Ecto neural progenitor cell (in vitro differentiated cells): ENCODE data around the gene SEZ6L.

Experiments
- DNase-seq: peaks from one replicate; pipeline ENCODE4 v3.0.0-alpha.2; 2018; ENCODE audit warnings: low spot score

Gene SEZ6L

DNA sequence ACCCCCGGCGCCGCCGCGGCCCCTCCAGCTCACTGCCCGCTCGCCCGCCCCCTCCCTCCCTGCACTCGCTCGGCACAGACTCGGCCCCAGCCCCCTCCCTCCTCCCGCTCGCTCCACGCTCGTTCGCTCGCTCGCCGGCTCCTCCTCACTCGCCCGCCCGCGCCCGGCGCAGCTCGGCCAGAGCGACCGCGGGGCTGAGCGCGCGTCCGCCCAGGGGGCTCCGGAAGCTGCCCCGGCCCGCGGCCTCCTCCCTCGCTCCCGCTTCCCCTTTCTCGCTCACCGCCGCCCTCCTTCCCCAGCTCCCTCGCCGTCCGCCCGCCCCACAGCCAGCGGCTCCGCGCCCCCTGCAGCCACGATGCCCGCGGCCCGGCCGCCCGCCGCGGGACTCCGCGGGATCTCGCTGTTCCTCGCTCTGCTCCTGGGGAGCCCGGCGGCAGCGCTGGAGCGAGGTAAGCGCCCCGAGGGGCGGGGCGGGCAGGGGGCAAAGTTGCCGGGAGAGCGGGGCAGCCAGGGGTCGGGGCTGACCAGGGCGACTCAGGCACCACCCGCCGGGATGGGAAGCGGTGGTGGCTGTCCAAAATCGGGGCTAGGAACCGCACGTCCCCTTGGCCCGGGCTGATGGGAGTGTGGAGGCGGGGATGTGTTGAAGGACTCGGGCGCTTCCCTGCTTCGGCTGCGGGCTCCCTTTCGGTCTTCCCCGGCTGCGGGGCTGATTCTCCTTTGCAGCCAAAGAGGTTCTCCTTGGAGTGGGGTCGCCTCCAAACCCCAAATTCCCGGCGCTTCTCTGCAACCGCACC is at the start of gene SEZ6L:
Gene SEZ6L, plus strand, starts transcription at position 148 of the 797 bp plus-strand sequence. Its CDS starts 208 bp downstream, at position 356.
- peak; percentile 70 for DNase-seq

DNA sequence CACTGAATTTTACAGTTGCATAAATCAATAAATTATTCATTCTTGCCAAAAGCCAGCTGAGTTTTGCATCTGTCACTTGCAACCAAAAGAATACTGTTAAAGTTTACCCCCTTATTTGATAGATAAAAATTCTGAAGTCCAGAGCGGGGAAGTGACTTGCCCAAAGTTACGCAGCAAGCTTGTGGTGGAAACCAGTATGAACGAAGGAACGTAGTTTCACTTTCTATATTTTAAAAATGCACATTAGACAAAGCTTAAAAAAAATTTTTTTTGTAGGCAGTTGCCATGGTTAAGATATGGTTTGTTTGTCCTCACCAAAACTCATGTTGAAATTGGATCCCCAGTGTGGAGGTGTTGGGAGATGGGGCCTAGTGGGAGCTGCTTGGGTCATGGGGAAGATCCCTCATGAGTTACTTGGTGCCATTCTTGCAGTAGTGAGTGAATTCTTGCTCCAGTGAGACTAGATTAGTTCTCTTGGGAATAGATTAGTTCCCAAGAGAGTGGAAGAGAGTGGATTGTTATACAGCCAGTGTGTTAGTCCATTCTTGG is 46.3 kb upstream of the SEZ6L start:
- no peak for DNase-seq

DNA sequence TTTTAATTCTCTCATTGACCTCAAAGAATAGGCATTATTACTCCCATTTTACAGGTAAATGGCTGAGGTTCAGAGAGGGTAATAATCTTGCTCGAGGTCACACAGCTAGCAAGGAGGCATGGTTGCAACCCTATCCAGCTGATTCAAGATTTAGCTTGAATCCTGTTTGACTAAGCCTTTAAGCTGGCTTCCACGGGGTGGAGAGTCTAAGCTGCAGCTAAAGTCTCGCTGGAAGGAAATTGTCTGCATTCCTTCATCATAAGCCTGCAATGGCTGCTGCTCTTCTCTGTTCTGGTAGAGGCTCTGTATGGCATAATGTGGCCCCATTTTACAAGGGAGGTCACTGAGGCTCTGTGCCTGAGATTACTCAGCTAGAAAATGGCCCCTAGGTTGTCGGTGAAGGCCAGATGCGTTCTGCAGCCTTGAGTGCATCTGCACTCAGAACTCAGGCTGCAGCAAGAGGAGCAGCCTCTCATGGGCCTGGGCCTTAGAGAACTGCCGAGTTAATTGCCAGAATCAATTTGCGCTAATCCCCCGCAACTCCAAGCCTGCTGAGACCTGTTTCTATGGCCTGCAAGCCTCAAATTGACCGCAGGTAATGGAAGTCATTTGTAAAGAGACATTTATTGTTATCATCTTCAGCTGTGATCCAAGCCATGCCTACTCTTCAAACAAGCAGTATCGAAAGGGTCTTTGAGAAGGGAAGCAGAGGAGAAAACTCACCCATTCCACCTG is 44.1 kb upstream of the SEZ6L start:
- DNase-seq: no peak

DNA sequence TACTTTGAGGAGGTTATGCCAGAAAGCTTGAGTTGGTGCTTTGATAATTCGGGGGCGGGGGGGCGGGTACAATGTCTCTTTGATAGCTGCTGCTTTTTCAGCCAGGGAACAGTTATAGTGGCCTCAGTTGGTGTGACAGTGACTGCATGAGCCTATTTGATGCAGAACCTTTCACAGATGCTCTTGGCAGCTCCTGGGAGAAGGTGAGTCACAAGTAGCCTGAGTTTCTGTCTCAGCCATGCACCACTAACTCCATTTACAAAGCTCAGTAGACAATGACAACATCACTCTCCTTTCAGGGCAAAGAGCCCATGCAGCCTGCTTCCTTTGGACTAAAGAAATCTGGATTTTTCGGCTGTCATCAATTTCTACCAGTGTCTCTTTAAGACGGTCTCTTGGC is 42.1 kb upstream of the SEZ6L start:
- no peak for DNase-seq

DNA sequence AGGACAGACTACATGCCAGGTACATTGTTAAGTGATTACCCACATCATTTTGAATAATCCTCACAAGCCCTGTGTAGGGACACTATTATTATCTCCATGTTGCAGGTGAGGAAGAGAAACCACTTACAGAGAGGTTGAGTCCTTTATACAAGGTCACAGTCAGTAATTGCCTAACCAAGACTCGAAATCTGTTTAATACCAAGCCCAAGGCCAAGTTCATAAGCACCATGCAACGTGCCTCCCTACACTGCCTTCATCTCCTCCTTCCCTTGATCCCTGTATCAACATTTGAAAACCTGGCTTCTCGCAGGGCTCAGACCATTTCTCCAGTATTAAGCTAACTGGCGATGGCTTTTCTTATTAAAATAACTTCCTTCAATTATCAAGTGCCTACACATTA is 41.7 kb upstream of the SEZ6L start:
- no peak for DNase-seq

DNA sequence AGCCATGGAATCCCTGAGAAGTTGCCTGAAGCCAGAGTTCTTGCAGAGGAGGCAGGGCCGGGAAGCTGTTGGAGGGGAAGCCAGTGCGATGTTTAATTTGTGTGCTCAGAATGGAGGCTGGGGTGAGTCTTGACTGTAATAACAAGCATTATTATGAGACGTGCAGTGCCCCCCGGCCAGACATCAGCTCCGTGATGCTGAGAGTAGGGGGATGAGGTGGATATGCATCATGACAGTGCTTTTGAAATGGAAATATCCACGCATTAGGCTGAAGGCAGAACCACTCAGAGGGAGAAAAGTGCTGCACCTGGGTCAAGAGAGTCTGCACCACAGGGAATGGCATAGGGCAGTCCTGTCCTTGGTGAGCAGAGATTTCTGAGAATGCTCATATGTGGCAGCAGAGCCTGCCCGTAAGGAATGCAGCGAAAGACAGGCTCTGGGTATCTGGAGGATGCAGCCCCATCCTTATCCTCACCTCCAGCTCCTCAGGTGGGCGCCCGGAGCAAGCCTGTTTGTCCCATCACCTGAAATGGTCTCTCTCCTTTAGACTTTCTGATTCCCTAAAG is 37.6 kb upstream of the SEZ6L start:
- DNase-seq: no peak

DNA sequence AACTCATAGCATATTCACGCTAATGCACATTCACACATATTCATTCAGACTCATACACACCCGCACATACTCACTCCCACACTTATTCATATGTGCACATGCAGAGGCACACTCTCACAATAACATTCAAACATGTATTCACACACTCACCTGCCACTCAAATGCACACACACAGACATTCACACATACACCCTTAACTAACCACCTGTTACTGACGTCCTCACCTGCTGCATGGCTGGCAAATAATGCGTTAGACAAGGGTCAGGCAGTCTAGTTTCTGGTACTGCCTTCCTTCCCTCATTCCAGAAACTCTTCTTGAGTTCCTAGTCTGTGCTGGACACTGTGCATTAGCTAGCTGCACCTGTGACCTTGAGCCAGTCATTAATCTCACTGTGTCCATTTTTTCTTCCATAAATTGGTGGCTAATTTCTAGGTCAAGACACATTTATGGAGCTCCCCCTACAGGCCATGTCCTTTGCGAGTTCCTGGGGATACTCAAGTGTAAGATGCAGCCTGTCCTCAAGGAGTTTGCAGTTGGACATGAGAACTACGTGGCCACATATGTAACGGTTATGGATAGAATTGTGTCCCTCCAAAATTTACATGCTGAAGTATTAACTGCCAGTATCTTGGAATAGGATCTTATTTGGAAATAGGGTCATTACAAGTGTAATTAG is 34.5 kb upstream of the SEZ6L start:
- DNase-seq: no peak

DNA sequence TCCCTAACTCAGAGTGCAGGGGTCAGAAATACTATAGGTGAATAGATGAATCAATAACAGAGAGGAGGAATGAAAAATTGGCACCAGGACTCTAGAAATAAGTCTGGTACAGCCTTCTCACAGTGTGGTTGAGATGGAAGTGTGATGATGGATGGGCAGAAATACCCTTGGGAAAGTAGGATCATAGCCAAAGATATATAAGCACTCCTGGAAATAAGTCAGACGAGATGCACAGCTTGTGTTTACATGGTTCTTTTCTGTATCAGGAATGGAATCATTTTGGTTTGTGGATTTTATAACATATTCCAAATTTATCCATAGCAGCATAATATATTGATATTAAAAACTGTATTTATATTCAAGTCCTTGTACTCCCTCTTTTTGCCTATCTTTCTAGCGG is 33.5 kb upstream of the SEZ6L start:
- no peak for DNase-seq

DNA sequence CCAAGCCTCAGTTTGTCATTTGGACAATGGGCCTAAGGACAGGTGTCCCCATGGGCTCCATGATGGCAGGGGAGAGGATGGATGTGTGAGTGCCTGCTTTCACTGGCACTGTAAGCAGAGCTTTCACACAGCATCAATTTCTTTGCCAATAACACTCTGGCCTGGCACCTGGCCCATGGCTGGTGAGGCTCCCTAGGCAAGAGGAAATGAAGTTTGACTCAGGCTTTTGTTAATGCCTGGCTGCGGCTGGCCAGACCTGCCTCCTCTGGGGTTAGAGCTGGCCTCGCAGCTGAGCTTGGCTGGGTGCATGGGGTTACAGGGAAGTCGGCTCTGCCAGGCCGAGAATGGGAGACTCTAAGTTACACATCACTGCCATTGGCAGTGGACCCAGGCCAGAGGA is 30.0 kb upstream of the SEZ6L start:
- DNase-seq: no peak

DNA sequence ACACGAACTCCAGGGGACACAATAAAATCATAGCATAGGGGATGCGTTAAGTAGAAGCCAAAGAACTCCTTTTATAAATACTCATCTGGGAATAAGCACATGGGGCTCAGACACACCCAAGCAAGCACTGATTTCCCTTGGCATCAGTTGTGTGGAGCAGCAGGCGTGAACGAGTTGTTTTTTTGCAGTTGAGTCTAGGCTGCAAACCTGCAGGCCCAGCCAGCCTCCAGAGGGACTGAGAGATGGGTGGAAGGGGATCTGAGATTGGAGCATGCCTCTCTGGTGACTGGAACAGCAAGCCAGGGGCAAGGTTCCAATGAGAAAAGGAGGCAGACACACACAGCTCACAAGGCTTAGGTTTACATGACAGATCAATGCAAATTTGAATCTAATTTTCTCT is 27.4 kb upstream of the SEZ6L start:
- DNase-seq: no peak

DNA sequence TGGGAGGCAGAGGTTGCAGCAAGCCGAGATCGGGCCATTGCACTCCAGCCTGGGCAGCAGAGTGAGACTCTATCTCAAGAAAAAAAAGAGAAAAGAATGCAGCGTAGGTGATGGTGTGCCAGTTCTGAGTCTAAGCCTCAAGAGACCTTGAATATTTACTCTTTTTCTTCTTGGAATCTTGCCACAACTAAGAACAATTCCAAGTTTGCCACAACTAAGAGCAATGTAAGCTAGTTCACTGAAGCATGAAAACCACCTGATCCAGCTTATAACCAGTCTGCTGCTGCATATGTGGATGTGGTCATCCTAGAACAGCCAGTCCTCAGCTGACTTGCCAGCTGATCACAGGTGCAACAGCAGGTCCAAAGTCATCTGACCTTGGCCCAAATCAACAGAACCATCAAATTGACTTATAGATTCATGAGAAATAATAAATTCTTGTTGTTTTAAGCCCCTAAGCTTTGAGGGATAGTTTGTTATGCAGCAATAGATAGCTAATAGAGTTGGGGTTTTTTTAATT is 25.4 kb upstream of the SEZ6L start:
- DNase-seq: no peak

DNA sequence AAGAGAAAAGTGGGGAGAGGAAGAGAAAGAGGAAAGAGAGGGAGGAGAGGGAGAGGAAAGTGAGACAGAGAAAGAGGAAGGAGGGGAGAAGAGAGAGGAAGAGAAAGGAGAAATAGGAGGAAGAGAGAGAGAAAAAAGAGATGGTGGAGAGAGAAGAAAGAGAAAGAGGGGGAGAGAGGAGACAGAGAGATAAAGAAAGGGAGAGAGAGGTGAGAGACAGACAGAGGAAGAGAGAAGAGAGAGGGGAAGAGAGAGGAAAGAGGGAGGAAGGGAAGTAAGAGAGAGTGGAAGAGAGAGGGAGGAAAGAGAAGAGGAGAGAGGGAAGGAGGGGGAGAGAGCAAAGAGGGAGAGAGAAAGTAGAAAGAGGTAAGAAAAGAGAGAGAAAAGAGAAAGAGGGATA is 9.4 kb upstream of the SEZ6L start:
- DNase-seq: no peak

DNA sequence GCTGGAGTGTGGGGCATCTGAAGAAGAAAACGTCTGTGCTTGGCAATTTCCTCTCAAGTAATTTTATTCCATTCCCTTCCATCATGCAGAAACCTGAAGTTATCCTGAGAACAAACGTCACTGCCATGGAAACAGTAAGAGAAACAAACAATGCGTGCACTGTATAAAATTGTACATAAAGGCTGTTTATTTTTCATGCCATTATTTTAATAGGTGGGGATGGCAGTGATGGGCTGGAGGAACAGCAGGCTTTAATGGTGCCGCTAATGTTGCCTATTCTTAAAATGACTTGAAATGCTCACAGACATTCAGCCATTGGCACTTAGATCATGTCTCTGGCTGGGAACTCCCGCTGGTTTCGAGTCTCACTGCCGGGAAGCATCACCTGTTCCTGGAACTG is 7.5 kb upstream of the SEZ6L start:
- DNase-seq: no peak

DNA sequence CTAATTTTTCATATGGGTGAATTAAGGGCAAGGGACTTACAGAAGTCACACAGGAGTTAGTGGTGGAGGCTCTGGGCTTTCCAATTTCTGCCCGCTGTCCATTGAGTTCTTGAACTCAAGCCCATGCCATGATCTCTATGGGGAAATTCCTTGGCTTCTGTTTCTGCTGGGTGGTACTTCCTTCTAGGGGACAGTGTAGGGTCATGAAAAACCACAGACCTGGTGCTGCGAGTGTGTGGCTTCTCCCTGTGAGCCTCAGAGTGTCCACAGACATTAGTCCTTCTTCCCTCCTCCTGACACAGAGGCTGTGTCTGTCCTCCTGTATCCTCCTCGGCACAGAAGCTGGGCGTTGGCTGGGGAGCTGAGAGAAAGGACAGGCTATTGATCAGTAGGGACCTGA is 6.3 kb upstream of the SEZ6L start:
- DNase-seq: no peak

DNA sequence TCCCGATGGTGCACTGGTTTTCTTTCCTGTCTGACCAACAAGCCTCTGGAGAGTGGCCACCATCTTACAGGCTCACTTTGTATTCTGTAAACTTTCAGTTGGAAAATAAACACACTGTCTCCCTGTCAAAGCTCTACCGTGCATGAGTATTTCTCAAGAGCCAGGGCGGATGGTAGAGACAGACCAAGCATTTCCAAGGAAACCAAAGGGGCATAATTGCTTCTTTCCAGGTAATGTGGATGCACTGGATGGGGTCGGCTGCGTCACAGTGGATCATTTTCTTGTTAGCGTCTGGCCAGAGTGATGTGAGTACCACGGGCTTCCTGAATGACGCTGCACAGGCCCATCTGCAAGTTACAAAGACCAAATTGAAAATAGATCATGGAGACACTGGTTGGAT is 5.1 kb upstream of the SEZ6L start:
- no peak for DNase-seq

DNA sequence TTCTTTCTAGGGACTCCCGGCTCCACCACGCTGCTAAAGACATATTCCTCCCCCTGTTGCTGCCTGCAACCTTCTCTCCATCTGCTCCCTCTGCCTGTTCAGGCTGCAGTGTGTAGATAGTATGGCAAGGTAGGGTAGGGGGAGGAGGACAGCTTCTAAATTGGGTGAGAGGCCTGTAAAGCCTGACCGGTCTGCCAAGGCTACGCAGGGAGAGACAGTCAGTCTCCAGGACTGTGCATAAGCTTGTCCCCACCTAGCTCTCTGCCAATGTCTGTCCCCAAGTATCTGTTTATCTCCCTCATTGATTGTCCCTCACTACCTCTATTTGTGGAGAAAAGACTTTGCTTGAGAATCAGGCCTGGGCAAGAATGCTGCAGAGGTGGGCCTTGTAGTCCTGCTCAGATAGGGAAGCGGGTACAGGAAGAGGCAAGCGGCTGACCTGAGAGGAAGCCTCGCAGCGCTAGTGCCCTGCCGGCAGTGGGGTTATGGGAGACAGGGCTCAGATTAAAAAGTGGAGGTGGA is 871 bp upstream of the SEZ6L start:
- DNase-seq: peak; percentile 52

DNA sequence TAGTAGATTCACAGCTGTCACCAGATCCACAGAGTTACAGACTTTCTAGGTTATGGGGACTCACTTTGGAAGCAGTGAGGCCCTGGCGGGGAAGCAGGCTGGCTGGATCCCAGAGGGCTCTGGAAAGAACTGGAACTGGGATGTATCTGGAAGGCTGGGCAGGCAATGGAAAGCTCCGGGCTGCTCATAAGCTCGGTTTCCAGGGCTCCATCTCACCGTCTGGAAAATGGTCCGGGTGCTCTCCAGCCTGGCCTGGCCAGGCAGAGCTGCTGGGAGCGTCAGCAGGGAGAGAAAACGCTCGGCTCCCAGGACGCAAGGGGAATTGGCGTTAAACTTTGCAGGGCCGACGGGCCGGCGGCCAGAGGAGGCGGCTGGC is 335 bp upstream of the SEZ6L start:
- no peak for DNase-seq

DNA sequence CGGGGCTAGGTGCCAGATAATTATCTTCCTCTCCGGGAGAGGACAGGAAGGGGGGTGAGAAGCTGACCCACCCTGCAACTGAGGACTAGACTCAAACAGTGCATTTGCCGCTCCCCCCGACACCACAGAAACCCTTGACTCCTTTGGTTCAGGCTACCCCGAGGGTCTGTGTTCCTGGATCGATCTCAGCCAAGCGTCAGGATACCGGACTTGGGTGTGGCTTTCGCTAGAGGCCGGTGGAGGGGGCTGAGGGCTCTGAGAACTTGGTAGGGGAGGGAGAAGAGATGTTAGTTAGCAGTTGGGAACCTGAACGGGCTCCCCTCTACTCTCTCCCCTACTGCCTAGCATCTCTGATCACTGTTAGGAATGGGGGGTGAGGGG is 840 bp downstream of the SEZ6L start:
- peak; percentile 52 for DNase-seq

DNA sequence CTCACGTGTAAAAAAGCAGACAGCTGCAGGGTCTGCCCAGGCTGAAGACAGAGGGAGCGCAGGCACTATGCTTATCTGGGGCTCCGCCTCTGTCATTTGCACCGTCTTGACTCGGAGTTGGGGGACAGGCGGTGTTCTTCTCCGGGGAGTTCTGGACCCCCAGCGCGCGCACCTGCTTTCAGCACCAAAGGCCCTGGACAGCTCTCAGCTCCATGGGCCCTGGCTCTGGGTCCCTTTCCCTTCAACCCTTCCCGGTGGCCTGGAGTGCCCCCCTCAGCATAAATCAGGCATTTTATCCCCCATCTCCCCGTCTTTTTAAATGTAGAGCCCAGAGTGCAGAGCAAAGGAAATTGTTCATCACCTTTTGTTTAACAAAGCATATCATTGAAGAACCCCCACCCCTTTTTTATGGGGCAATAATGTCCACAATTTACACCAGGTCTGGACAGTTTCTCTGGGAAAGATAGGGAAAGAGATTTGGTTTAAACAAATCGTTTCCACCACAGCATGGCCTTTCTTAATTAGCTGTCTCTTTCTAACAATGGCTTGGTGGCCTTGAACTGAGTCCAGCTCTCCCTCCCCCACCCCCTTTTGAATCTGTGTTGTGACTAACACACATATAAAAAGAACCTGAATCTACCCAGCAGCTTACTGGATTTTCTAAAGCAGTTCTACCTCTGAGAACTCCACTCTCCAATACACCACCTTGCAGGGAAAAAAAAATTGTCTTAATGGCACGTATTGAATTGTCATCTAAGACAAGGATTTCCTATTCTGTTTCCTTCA is 1.7 kb downstream of the SEZ6L start:
- peak; percentile 78 for DNase-seq

DNA sequence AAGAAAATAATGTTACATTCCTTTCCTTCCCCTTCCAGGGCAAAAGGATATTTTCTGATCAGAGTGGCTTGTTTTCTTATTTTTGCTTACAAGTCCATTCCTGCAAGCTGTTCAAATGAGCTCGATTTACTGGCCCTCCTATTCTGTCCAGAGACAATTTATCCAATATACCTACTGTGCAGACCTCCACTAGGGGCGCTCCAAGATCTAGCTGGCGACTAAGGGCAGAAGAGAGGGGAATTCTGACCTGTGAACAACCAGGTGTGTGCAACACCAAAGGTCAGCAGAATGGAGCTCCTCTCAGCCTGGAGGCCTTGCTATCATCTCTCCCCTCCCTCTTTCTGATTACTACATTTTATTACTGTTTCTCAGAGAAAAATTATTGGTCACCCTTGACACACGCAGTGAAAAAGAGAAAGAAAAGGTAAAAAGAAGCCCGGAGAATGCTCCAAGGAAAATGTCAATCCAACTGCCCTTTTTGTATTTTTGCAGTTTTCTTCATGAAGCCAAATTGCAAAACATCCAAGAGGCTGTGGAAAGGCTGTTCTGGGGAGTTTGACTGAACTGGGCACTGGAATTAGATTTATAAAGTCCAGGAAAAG is 3.2 kb downstream of the SEZ6L start:
- DNase-seq: peak; percentile 57

DNA sequence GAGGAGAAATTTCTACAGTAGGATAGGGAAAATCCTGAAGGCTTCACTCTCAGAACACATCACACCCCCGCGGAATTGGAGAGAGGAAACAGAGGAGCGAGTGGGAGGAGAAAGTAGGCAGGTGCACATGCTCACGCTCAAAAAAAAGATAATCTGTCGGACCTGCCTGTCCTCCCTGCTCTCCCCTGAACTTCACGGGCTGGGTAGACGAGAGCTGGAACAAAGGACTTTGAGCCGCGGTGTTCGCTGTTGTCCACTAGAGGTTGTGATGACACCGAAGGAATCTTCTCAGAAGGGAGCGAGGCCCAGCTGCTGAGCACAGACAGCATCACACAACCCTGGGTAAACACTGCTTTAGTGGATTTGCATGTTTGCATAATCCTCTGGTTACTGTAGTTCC is 5.0 kb downstream of the SEZ6L start:
- peak; percentile 63 for DNase-seq
